GM08714 (cell line): Measurements from ENCODE around the gene ADAM22.
"Not testable (repeated sequence)": the region's sequence is repeated elsewhere in the genome, so short reads cannot be mapped to it uniquely, and the experiment has no call there.

Source experiments
- H3K4me3 ChIP-seq: fragments of 200-500 bp; sonication (Bioruptor generic); 2 replicates; pipeline ENCODE4 v1.5.1; 2014; ENCODE audit warnings: mild to moderate bottlenecking, low read length, inconsistent platforms
- ZNF274 ChIP-seq: IDR thresholded peaks from 2 replicates; pipeline ENCODE4 v1.6.1; 2012; ENCODE audit warnings: mild to moderate bottlenecking, low read depth, low read length

Gene ADAM22

GRCh38 chr7:88132725-88133124 lies 198.7 kb downstream of the ADAM22 start:
- H3K4me3 ChIP-seq = no peak overlapping the region
- TF ChIP-seq ZNF274 = no peak

GRCh38 chr7:88140947-88141346 lies 206.9 kb downstream of the ADAM22 start:
- no peak overlapping the region for H3K4me3 ChIP-seq
- TF ChIP-seq ZNF274 = no peak

GRCh38 chr7:88141479-88141878 lies 207.4 kb downstream of the ADAM22 start:
- H3K4me3 ChIP-seq = no peak overlapping the region
- TF ChIP-seq ZNF274 = no peak

- no peak for TF ChIP-seq ZNF274
- H3K4me3 ChIP-seq = no peak overlapping the region
These were observed 207.9 kb downstream of the ADAM22 start for GRCh38 chr7:88141953-88142352.

- H3K4me3 ChIP-seq = no peak overlapping the region
- TF ChIP-seq ZNF274 = no peak
These were observed 212.6 kb downstream of the ADAM22 start for GRCh38 chr7:88146616-88147015.

GRCh38 chr7:88147341-88147740 lies 213.3 kb downstream of the ADAM22 start:
- TF ChIP-seq ZNF274 = no peak
- H3K4me3 ChIP-seq = no peak overlapping the region

- no peak overlapping the region for H3K4me3 ChIP-seq
- no peak for TF ChIP-seq ZNF274
These were observed 213.9 kb downstream of the ADAM22 start for GRCh38 chr7:88147949-88148348.

- no peak for TF ChIP-seq ZNF274
- no peak overlapping the region for H3K4me3 ChIP-seq
These were observed 216.0 kb downstream of the ADAM22 start for GRCh38 chr7:88150033-88150432.

- H3K4me3 ChIP-seq = no peak overlapping the region
These were observed 217.2 kb downstream of the ADAM22 start for GRCh38 chr7:88151119-88151790.

GRCh38 chr7:88153378-88153777 lies 219.3 kb downstream of the ADAM22 start:
- H3K4me3 ChIP-seq = no peak overlapping the region
- TF ChIP-seq ZNF274 = no peak

More at GRCh38 chr7:88151119-88151790, 217.2 kb downstream of the ADAM22 start:
- TF ChIP-seq ZNF274 = no peak

- no peak for TF ChIP-seq ZNF274
- no peak overlapping the region for H3K4me3 ChIP-seq
These were observed 221.7 kb downstream of the ADAM22 start for GRCh38 chr7:88155756-88156155.

GRCh38 chr7:88156356-88156755 lies 222.3 kb downstream of the ADAM22 start:
- no peak overlapping the region for H3K4me3 ChIP-seq
- TF ChIP-seq ZNF274 = no peak

- not testable (repeated sequence) for H3K4me3 ChIP-seq
These were observed 225.7 kb downstream of the ADAM22 start for GRCh38 chr7:88159741-88160140.

GRCh38 chr7:88165697-88166096 lies 231.6 kb downstream of the ADAM22 start:
- no peak overlapping the region for H3K4me3 ChIP-seq
- no peak for TF ChIP-seq ZNF274

GRCh38 chr7:88167223-88167622 lies 233.2 kb downstream of the ADAM22 start:
- no peak for TF ChIP-seq ZNF274
- H3K4me3 ChIP-seq = no peak overlapping the region

GRCh38 chr7:88167721-88168120 lies 233.7 kb downstream of the ADAM22 start:
- no peak overlapping the region for H3K4me3 ChIP-seq

GRCh38 chr7:88169717-88170320 lies 235.8 kb downstream of the ADAM22 start:
- TF ChIP-seq ZNF274 = no peak
- no peak overlapping the region for H3K4me3 ChIP-seq

More at GRCh38 chr7:88167721-88168120, 233.7 kb downstream of the ADAM22 start:
- TF ChIP-seq ZNF274 = no peak
